Endodermal cell (in vitro differentiated cells): ENCODE data around the gene DNPH1. TPM values are rescaled to one million over a fixed set of nuclear protein-coding genes. Genes with fewer than 3 reads are reported as not detected.

ENCODE experiments used
- DNase-seq: peaks from one replicate; pipeline ENCODE4 v3.0.0-alpha.2; 2017
- H3K27ac ChIP-seq: 2 replicates; pipeline ENCODE4 v1.5.1; 2013; ENCODE audit warnings: mild to moderate bottlenecking, low read depth, low read length, moderate library complexity
- H3K27me3 ChIP-seq: 2 replicates; pipeline ENCODE4 v1.6.1; 2013; ENCODE audit warnings: mild to moderate bottlenecking, low read length, moderate library complexity; ENCODE audit not compliant: insufficient read depth, control insufficient read depth, poor library complexity, severe bottlenecking
- H3K36me3 ChIP-seq: 2 replicates; pipeline ENCODE4 v1.7.0; 2013; ENCODE audit warnings: mild to moderate bottlenecking, low read length, moderate library complexity; ENCODE audit not compliant: control insufficient read depth, insufficient read depth
- H3K4me1 ChIP-seq: one replicate; pipeline ENCODE4 v1.7.0; 2013; ENCODE audit warnings: low read length; ENCODE audit not compliant: control insufficient read depth, insufficient read depth
- H3K4me3 ChIP-seq: 2 replicates; pipeline ENCODE4 v1.5.1; 2013; ENCODE audit warnings: mild to moderate bottlenecking, low read length, moderate library complexity
- H3K9ac ChIP-seq: 2 replicates; pipeline ENCODE4 v1.6.1; 2013; ENCODE audit warnings: mild to moderate bottlenecking, low read length, moderate library complexity; ENCODE audit not compliant: poor library complexity, severe bottlenecking; ENCODE audit errors: extremely low read depth
- H3K9me3 ChIP-seq: 2 replicates; pipeline ENCODE4 v1.6.1; 2013; ENCODE audit warnings: mild to moderate bottlenecking, low read length, moderate library complexity; ENCODE audit not compliant: control insufficient read depth
- H3K27ac Mint-ChIP-seq: 2 replicates; pipeline ENCODE4 v1.8.0; 2020; ENCODE audit warnings: mixed read lengths
- H3K27me3 Mint-ChIP-seq: 2 replicates; pipeline ENCODE4 v1.8.0; 2021; ENCODE audit warnings: mild to moderate bottlenecking, mixed read lengths; ENCODE audit not compliant: insufficient read depth
- H3K36me3 Mint-ChIP-seq: 2 replicates; pipeline ENCODE4 v1.8.0; 2020; ENCODE audit warnings: low read depth, mixed read lengths
- H3K4me1 Mint-ChIP-seq: 2 replicates; pipeline ENCODE4 v1.8.0; 2020; ENCODE audit warnings: mixed read lengths
- H3K4me3 Mint-ChIP-seq: 2 replicates; pipeline ENCODE4 v1.8.0; 2020; ENCODE audit warnings: mild to moderate bottlenecking, moderate library complexity, mixed read lengths
- H3K9me3 Mint-ChIP-seq: 2 replicates; pipeline ENCODE4 v1.8.0; 2020; ENCODE audit warnings: mild to moderate bottlenecking, mixed read lengths
- WGBS, 2 experiments: methylation state at CpG; one replicate each; pipeline versions ENCODE4 v1.1.5 to v1.1.7; 2013; ENCODE audit warnings: missing lambda C conversion rate in 2 of 2, mixed read lengths in 1 of 2; ENCODE audit not compliant: insufficient coverage in 1 of 2, insufficient read length in 1 of 2; 5-methylcytosine and 5-hydroxymethylcytosine counted together
- long read RNA-seq, 4 experiments: library from polyadenylated mRNA in 2 of 4; library from RNA in 1 of 4; library from capped mRNA in 1 of 4; stranded (forward) in 3 of 4; unstranded in 1 of 4; transcript quantifications; one replicate each; pipeline ENCODE4 v2.0.0, GENCODE V29; 2020 to 2021; ENCODE audit warnings: inconsistent platforms in 1 of 4
- polyA plus RNA-seq, 2 experiments: library from polyadenylated mRNA; stranded (reverse); fragments of 50-300 nt; gene quantifications; one replicate each; pipeline ENCODE4 v1.2.3, GENCODE V29; 2013
- total RNA-seq, 2 donors: library from RNA; stranded (reverse); fragmentation: NEBNext Ultra II Directional in 1 of 2; extraction: Animal tissue kit (Norgen Biotek cat#: 25700) in 1 of 2; gene quantifications; 2 replicates in 1 of 2; 3 replicates in 1 of 2; pipeline ENCODE4 v1.2.1, GENCODE V29; 2021
- TF ChIP-seq, protein P1 (sequence below): fragments of 200-600 bp; sonication (generic); conservative IDR thresholded peaks from 2 replicates; pipeline ENCODE4 v1.5.0; 2021; ENCODE audit warnings: antibody characterized with exemption, mild to moderate bottlenecking

Gene DNPH1
- 10 to 100 TPM; 48.2 to 66.5 TPM for total RNA-seq
- 64.4 TPM for polyA plus RNA-seq (2013, experiment 1 of 2)
- 61.0 TPM for polyA plus RNA-seq (2013, experiment 2 of 2)
- long read RNA-seq, experiment 1, transcript DNPH1-201 (4 exons, 657 nt) = major isoform, 28 of 31 reads
- long read RNA-seq, experiment 1, partial matches to known transcripts = 1 of 31 reads
- long read RNA-seq, experiment 1, other reads (novel, unspliced or antisense) = 0 of 31 reads
- long read RNA-seq, experiment 2, transcript DNPH1-202 (3 exons, 796 nt) = minor isoform, 5 of 96 reads
- long read RNA-seq, experiment 2, transcript DNPH1-201 (4 exons, 657 nt) = major isoform, 87 of 96 reads
- long read RNA-seq, experiment 2, partial matches to known transcripts = 0 of 96 reads
- long read RNA-seq, experiment 2, other reads (novel, unspliced or antisense) = 4 of 96 reads
- long read RNA-seq, experiment 3, transcript DNPH1-201 (4 exons, 657 nt) = major isoform, 30 of 30 reads
- long read RNA-seq, experiment 3, partial matches to known transcripts = 0 of 30 reads
- long read RNA-seq, experiment 3, other reads (novel, unspliced or antisense) = 0 of 30 reads
- long read RNA-seq, experiment 4, transcript DNPH1-202 (3 exons, 796 nt) = major isoform, 10 of 11 reads
- long read RNA-seq, experiment 4, partial matches to known transcripts = 0 of 11 reads
- long read RNA-seq, experiment 4, other reads (novel, unspliced or antisense) = 0 of 11 reads

- peak within 1 kb of the TSS; percentile 68 for H3K4me3 Mint-ChIP-seq
- TF ChIP-seq, protein P1, sequence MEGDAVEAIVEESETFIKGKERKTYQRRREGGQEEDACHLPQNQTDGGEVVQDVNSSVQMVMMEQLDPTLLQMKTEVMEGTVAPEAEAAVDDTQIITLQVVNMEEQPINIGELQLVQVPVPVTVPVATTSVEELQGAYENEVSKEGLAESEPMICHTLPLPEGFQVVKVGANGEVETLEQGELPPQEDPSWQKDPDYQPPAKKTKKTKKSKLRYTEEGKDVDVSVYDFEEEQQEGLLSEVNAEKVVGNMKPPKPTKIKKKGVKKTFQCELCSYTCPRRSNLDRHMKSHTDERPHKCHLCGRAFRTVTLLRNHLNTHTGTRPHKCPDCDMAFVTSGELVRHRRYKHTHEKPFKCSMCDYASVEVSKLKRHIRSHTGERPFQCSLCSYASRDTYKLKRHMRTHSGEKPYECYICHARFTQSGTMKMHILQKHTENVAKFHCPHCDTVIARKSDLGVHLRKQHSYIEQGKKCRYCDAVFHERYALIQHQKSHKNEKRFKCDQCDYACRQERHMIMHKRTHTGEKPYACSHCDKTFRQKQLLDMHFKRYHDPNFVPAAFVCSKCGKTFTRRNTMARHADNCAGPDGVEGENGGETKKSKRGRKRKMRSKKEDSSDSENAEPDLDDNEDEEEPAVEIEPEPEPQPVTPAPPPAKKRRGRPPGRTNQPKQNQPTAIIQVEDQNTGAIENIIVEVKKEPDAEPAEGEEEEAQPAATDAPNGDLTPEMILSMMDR = peak; percentile 98
- WGBS, 2 experiments = 6 to 10% methylated on average over 37 to 82 of the region's 82 CpGs
- Histone ChIP-seq H3K27me3 (peaks cover 27% of the 10 kb centered on the region), H3K27ac (no peak within 1 kb of the TSS), H3K36me3 (no peaks in the 10 kb centered on the region), H3K4me3 (peak within 1 kb of the TSS; percentile 82), H3K9me3 (no peaks in the 10 kb centered on the region), H3K4me1 (no peaks in the 10 kb centered on the region), H3K9ac (peak within 1 kb of the TSS; percentile 38)
- H3K36me3 Mint-ChIP-seq = peaks cover 15% of the 10 kb centered on the region
- peaks cover 2% of the 10 kb centered on the region for H3K4me1 Mint-ChIP-seq
- H3K27me3 Mint-ChIP-seq = peaks cover 38% of the 10 kb centered on the region
- no peak within 1 kb of the TSS for H3K27ac Mint-ChIP-seq
- H3K9me3 Mint-ChIP-seq = no peaks in the 10 kb centered on the region
- DNase-seq = peak; percentile 96
Observed at GRCh38 chr6:43228951-43229802, at the start of gene DNPH1. Gene DNPH1, minus strand, starts transcription at chr6:43229481. Its CDS starts 25 bp downstream, at chr6:43229456.

GRCh38 chr6:43278524-43279078 is 49.3 kb upstream of the DNPH1 start:
- no peaks in the 10 kb centered on the region for H3K36me3 Mint-ChIP-seq
- no peak overlapping the region for H3K27ac Mint-ChIP-seq
- H3K27me3 Mint-ChIP-seq = peaks cover 42% of the 10 kb centered on the region
- TF ChIP-seq, protein P1 = no peak
- peak overlapping the region; percentile 46 for H3K27ac ChIP-seq
- no peak overlapping the region for H3K9ac ChIP-seq
- H3K36me3 ChIP-seq = no peaks in the 10 kb centered on the region
- no peak overlapping the region for H3K4me3 Mint-ChIP-seq
- 25 to 47% methylated on average over 2 to 4 of the region's 4 CpGs for WGBS, 2 experiments
- H3K4me1 Mint-ChIP-seq = peaks cover 32% of the 10 kb centered on the region
- DNase-seq = no peak
- no peaks in the 10 kb centered on the region for H3K9me3 ChIP-seq
- H3K27me3 ChIP-seq = peaks cover 30% of the 10 kb centered on the region
- H3K9me3 Mint-ChIP-seq = no peaks in the 10 kb centered on the region
- peaks cover 12% of the 10 kb centered on the region for H3K4me1 ChIP-seq
- no peak overlapping the region for H3K4me3 ChIP-seq
